Osteocyte (in vitro differentiated cells): ENCODE data around the gene MRPS10. TPM values are rescaled to one million over a fixed set of nuclear protein-coding genes. Genes with fewer than 3 reads are reported as not detected.

Experiments used
- DNase-seq: peaks from one replicate; pipeline ENCODE4 v3.0.0; 2021; ENCODE audit warnings: mixed read lengths; ENCODE audit not compliant: unreplicated experiment; ENCODE audit errors: extremely low spot score
- H3K27ac Mint-ChIP-seq: one replicate; pipeline ENCODE4 v1.8.0; 2021; ENCODE audit warnings: mild to moderate bottlenecking, mixed read lengths; ENCODE audit not compliant: unreplicated experiment
- H3K27me3 Mint-ChIP-seq: one replicate; pipeline ENCODE4 v1.8.0; 2021; ENCODE audit warnings: mixed read lengths; ENCODE audit not compliant: unreplicated experiment
- H3K36me3 Mint-ChIP-seq: one replicate; pipeline ENCODE4 v1.8.0; 2021; ENCODE audit warnings: mixed read lengths; ENCODE audit not compliant: unreplicated experiment
- H3K4me1 Mint-ChIP-seq: one replicate; pipeline ENCODE4 v1.8.0; 2021; ENCODE audit warnings: mixed read lengths; ENCODE audit not compliant: unreplicated experiment
- H3K4me3 Mint-ChIP-seq: one replicate; pipeline ENCODE4 v1.8.0; 2021; ENCODE audit warnings: mild to moderate bottlenecking, moderate library complexity, mixed read lengths; ENCODE audit not compliant: unreplicated experiment
- H3K9me3 Mint-ChIP-seq: one replicate; pipeline ENCODE4 v1.8.0; 2021; ENCODE audit warnings: mixed read lengths; ENCODE audit not compliant: unreplicated experiment
- total RNA-seq: library from RNA; stranded (reverse); gene quantifications from 2 replicates; pipeline ENCODE4 v1.2.1, GENCODE V29; 2021
- TF ChIP-seq, protein P1 (sequence below): fragments of 200-600 bp; sonication (generic); IDR thresholded peaks from 2 replicates; pipeline ENCODE4 v1.5.0; 2021; ENCODE audit warnings: antibody characterized with exemption, mild to moderate bottlenecking, moderate library complexity

The MRPS10 gene
- total RNA-seq, 1 donor from 2014 or later, result 30.6 TPM

DNA sequence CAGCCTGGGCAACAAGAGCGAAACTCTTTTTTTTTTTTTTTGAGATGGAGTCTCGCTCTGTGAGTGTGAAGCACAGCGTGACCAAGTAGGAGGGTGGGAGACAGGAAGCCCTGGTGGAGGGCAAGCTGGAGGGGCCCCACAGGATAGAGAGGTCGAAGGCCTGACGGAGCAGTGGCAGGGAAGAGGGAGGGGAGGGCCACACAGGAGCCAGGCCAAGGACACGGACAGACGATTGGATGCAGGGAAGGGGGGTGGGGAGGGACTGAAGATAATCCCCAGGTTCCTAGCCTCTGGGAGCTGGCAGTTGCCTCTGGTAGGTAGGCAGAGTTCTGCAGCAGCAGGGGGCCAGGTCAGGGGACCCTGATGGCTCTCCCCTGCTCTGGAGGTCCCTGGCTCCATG, 55.3 kb downstream of the MRPS10 start:
- no peaks in the 10 kb centered on the region for H3K36me3 Mint-ChIP-seq
- peaks cover 19% of the 10 kb centered on the region for H3K4me1 Mint-ChIP-seq
- H3K27me3 Mint-ChIP-seq, result peaks cover 17% of the 10 kb centered on the region
- TF ChIP-seq, protein P1, sequence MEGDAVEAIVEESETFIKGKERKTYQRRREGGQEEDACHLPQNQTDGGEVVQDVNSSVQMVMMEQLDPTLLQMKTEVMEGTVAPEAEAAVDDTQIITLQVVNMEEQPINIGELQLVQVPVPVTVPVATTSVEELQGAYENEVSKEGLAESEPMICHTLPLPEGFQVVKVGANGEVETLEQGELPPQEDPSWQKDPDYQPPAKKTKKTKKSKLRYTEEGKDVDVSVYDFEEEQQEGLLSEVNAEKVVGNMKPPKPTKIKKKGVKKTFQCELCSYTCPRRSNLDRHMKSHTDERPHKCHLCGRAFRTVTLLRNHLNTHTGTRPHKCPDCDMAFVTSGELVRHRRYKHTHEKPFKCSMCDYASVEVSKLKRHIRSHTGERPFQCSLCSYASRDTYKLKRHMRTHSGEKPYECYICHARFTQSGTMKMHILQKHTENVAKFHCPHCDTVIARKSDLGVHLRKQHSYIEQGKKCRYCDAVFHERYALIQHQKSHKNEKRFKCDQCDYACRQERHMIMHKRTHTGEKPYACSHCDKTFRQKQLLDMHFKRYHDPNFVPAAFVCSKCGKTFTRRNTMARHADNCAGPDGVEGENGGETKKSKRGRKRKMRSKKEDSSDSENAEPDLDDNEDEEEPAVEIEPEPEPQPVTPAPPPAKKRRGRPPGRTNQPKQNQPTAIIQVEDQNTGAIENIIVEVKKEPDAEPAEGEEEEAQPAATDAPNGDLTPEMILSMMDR, result no peak
- no peaks in the 10 kb centered on the region for H3K9me3 Mint-ChIP-seq
- H3K27ac Mint-ChIP-seq, result no peak overlapping the region
- no peak overlapping the region for H3K4me3 Mint-ChIP-seq
- no peak for DNase-seq

DNA sequence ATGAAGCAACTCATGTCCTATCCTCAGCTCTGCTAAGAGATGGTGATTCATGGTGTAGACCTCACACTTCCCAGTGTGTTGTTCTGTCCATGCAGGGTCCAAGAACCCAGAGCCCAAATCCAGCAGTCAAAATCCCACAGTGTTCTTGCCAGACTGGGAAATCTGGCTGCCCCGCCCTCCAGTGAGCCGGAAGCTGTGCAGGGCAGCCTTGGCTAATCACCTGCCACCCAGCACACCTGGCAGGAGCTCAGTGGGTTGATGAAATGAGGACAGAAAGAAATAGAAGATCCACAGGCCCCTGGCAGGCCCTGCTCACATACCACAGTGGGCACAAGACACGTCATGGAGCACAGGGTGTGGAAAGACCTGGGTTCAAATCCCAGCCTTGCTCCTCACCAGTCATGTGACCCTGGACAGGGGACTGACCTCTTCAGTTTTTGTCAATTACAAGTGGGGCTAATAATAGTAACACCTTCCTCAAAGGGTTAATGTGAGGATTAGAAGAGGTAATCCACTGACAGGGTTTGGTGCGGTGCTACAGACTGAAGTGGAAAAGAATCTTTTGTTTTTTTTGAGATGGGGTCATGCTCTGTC, 58.1 kb downstream of the MRPS10 start:
- H3K4me1 Mint-ChIP-seq, result peaks cover 13% of the 10 kb centered on the region
- no peaks in the 10 kb centered on the region for H3K36me3 Mint-ChIP-seq
- no peak overlapping the region for H3K4me3 Mint-ChIP-seq
- H3K27me3 Mint-ChIP-seq, result peaks cover 18% of the 10 kb centered on the region
- H3K9me3 Mint-ChIP-seq, result no peaks in the 10 kb centered on the region
- DNase-seq, result no peak
- H3K27ac Mint-ChIP-seq, result no peak overlapping the region
- TF ChIP-seq, protein P1, result no peak

DNA sequence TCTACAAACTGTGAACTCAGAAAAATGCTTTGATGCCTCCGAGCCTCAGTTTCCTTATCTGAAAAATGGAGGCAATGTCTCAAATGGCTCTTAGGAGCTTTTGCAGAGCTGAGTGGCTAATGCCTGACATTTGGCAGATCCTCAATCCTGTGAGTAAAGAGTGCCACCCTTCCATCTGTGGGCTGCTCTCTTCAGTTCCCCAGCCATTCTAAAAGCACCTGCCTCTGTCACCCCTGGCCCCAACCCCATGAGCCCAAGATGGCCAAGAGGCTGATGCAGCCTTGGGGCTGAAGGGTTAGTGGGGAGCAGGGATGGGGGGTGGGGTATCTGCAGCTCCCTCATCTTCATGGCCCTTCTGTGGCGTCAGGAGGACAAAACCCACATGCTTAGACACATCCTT, 59.0 kb downstream of the MRPS10 start:
- H3K4me3 Mint-ChIP-seq, result no peak overlapping the region
- H3K9me3 Mint-ChIP-seq, result no peaks in the 10 kb centered on the region
- no peak for DNase-seq
- H3K27me3 Mint-ChIP-seq, result peaks cover 25% of the 10 kb centered on the region
- no peaks in the 10 kb centered on the region for H3K36me3 Mint-ChIP-seq
- TF ChIP-seq, protein P1, result no peak
- no peak overlapping the region for H3K27ac Mint-ChIP-seq
- H3K4me1 Mint-ChIP-seq, result peaks cover 9% of the 10 kb centered on the region

DNA sequence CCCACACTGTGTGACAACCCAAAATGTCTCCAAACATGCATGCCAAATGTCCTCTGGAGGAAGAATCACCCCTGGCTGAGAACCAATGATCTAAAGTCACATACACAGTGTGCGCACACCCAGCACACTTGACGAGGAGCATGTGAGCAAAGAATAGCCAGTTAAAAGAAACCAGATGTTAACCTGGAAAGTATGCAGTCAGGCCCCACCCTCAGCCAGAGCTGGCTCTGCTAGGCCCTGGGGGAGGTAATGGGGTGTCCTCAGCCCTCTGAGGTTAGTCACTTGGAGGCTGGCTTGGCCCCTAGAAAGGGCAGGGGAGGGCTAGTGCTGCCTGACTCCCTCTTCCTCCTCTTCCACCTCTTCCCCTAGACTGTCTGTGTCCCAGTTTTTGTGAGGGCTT, 59.6 kb downstream of the MRPS10 start:
- H3K27ac Mint-ChIP-seq, result no peak overlapping the region
- TF ChIP-seq, protein P1, result no peak

More for the DNA sequence above, 59.6 kb downstream of the MRPS10 start:
- no peaks in the 10 kb centered on the region for H3K9me3 Mint-ChIP-seq
- H3K36me3 Mint-ChIP-seq, result no peaks in the 10 kb centered on the region
- H3K4me3 Mint-ChIP-seq, result no peak overlapping the region
- DNase-seq, result no peak
- H3K4me1 Mint-ChIP-seq, result peaks cover 9% of the 10 kb centered on the region
- peaks cover 29% of the 10 kb centered on the region for H3K27me3 Mint-ChIP-seq

Other genes with a start within 250 kb of the MRPS10 start
- gene TAF8, start 167.3 kb downstream of the MRPS10 start, total RNA-seq, result 27.6 and 29.2 TPM in 2 replicates
- gene C6orf132, start 75.2 kb downstream of the MRPS10 start, total RNA-seq, result 4.0 and 4.3 TPM in 2 replicates
- not detected in 2 replicates for gene GUCA1A, start 44.5 kb downstream of the MRPS10 start, total RNA-seq
- 0.76 and 1.0 TPM in 2 replicates for gene GUCA1B, start 22.9 kb downstream of the MRPS10 start, total RNA-seq
- gene TRERF1, start 234.1 kb upstream of the MRPS10 start, total RNA-seq, result 6.4 and 6.5 TPM in 2 replicates